ENCODE measurements around the gene FAM180B. TPM values are rescaled to one million over a fixed set of nuclear protein-coding genes. Genes with fewer than 3 reads are reported as not detected.

FAM180B gene
- polyA plus RNA-seq (2013), result 0.04 TPM in 1 of 2 replicates, not detected in the other

GRCh38 chr11:47586098-47586855 lies at the start of gene FAM180B:
Gene FAM180B, plus strand, starts transcription at chr11:47586678. Its CDS starts 91 bp downstream, at chr11:47586769.
- Histone ChIP-seq H3K9ac (ENCODE audit: low read length) (no peak within 1 kb of the TSS), H4K8ac (ENCODE audit: low read depth, low read length) (no peak within 1 kb of the TSS), H3K27me3 (ENCODE audit: insufficient read depth, low read length) (no peaks in the 10 kb centered on the region), H4K91ac (ENCODE audit: low read depth, low read length) (no peak within 1 kb of the TSS), H2BK120ac (ENCODE audit: insufficient read depth, low read length, poor library complexity) (no peak within 1 kb of the TSS), H3K14ac (ENCODE audit: low read length) (no peak within 1 kb of the TSS), H3K9me3 (ENCODE audit: insufficient read depth, low read depth, low read length) (no peaks in the 10 kb centered on the region), H4K12ac (ENCODE audit: low read depth, low read length) (no peak within 1 kb of the TSS), H3K4me2 (ENCODE audit: low read length) (no peak within 1 kb of the TSS), H3K18ac (ENCODE audit: low read length) (no peak within 1 kb of the TSS), H2BK12ac (ENCODE audit: low read length) (no peak within 1 kb of the TSS), H3K79me2 (ENCODE audit: control insufficient read depth, insufficient read depth, low read length, poor library complexity) (no peaks in the 10 kb centered on the region), H3K23ac (ENCODE audit: low read length) (no peak within 1 kb of the TSS), H2AK5ac (ENCODE audit: low read length) (no peak within 1 kb of the TSS), H2AFZ (ENCODE audit: insufficient read depth, low read length, poor library complexity) (no peak within 1 kb of the TSS), H3K4me3 (ENCODE audit: low read depth, low read length) (no peak within 1 kb of the TSS), H3K79me1 (ENCODE audit: low read length) (no peaks in the 10 kb centered on the region), H3K36me3 (ENCODE audit: control insufficient read depth in 1 of 2, insufficient read depth in 2 of 2, low read length in 2 of 2) (peaks cover 31 to 33% of the 10 kb centered on the region in 2 experiments), H3K4me1 (ENCODE audit: control insufficient read depth in 1 of 2, insufficient read depth in 2 of 2, low read length in 2 of 2) (peaks cover 4 to 6% of the 10 kb centered on the region in 2 experiments), H2BK5ac (ENCODE audit: low read depth, low read length, poor library complexity) (no peak within 1 kb of the TSS), H3K27ac (ENCODE audit: low read depth, low read length) (no peak within 1 kb of the TSS), H3K4ac (ENCODE audit: low read depth, low read length) (no peak within 1 kb of the TSS)
- WGBS (ENCODE audit: extremely low coverage, insufficient coverage, insufficient read length), result no CpG with 5 or more reads among the region's 12 CpGs
- DNase-seq, result no peak

- H4K91ac ChIP-seq (ENCODE audit: low read depth, low read length), result no peak overlapping the region
- WGBS (ENCODE audit: extremely low coverage, insufficient coverage, insufficient read length), result no CpG with 5 or more reads among the region's 3 CpGs
Observed at GRCh38 chr11:47536915-47537314, 49.6 kb upstream of the FAM180B start.

GRCh38 chr11:47538741-47539565 lies 47.5 kb upstream of the FAM180B start:
- H3K4me3 ChIP-seq (ENCODE audit: low read depth, low read length), result no peak overlapping the region
- H3K79me1 ChIP-seq (ENCODE audit: low read length), result no peaks in the 10 kb centered on the region
- DNase-seq, result no peak
- H3K4me1 ChIP-seq (ENCODE audit: control insufficient read depth in 1 of 2, insufficient read depth in 2 of 2, low read length in 2 of 2), result no peaks in the 10 kb centered on the region
- H4K8ac ChIP-seq (ENCODE audit: low read depth, low read length), result no peak overlapping the region
- H2BK5ac ChIP-seq (ENCODE audit: low read depth, low read length, poor library complexity), result no peak overlapping the region
- H3K27me3 ChIP-seq (ENCODE audit: insufficient read depth, low read length), result no peaks in the 10 kb centered on the region
- H3K14ac ChIP-seq (ENCODE audit: low read length), result no peak overlapping the region
- H3K36me3 ChIP-seq (ENCODE audit: control insufficient read depth in 1 of 2, insufficient read depth in 2 of 2, low read length in 2 of 2), result peaks cover 1 to 3% of the 10 kb centered on the region in 2 experiments
- H3K27ac ChIP-seq (ENCODE audit: low read depth, low read length), result no peak overlapping the region
- H3K79me2 ChIP-seq (ENCODE audit: control insufficient read depth, insufficient read depth, low read length, poor library complexity), result peaks cover 24% of the 10 kb centered on the region
- no peak overlapping the region for H3K9ac ChIP-seq (ENCODE audit: low read length)
- no peak overlapping the region for H4K91ac ChIP-seq (ENCODE audit: low read depth, low read length)
- no peak overlapping the region for H3K4me2 ChIP-seq (ENCODE audit: low read length)
- H2AK5ac ChIP-seq (ENCODE audit: low read length), result no peak overlapping the region
- no peak overlapping the region for H3K23ac ChIP-seq (ENCODE audit: low read length)
- H3K18ac ChIP-seq (ENCODE audit: low read length), result no peak overlapping the region
- H4K12ac ChIP-seq (ENCODE audit: low read depth, low read length), result no peak overlapping the region
- no peak overlapping the region for H2AFZ ChIP-seq (ENCODE audit: insufficient read depth, low read length, poor library complexity)
- no peak overlapping the region for H2BK120ac ChIP-seq (ENCODE audit: insufficient read depth, low read length, poor library complexity)
- H3K4ac ChIP-seq (ENCODE audit: low read depth, low read length), result peak overlapping the region; percentile 96
- H3K9me3 ChIP-seq (ENCODE audit: insufficient read depth, low read depth, low read length), result no peaks in the 10 kb centered on the region
- no CpG with 5 or more reads among the region's 10 CpGs for WGBS (ENCODE audit: extremely low coverage, insufficient coverage, insufficient read length)
- H2BK12ac ChIP-seq (ENCODE audit: low read length), result no peak overlapping the region

More at GRCh38 chr11:47536915-47537314, 49.6 kb upstream of the FAM180B start:
- Histone ChIP-seq H3K18ac (ENCODE audit: low read length) (no peak overlapping the region), H3K4me1 (ENCODE audit: control insufficient read depth in 1 of 2, insufficient read depth in 2 of 2, low read length in 2 of 2) (no peaks in the 10 kb centered on the region), H3K27ac (ENCODE audit: low read depth, low read length) (no peak overlapping the region), H3K27me3 (ENCODE audit: insufficient read depth, low read length) (no peaks in the 10 kb centered on the region), H3K14ac (ENCODE audit: low read length) (no peak overlapping the region), H2AK5ac (ENCODE audit: low read length) (no peak overlapping the region), H3K4ac (ENCODE audit: low read depth, low read length) (peak overlapping the region; percentile 62), H3K36me3 (ENCODE audit: control insufficient read depth in 1 of 2, insufficient read depth in 2 of 2, low read length in 2 of 2) (peaks cover 1 to 3% of the 10 kb centered on the region in 2 experiments), H3K4me2 (ENCODE audit: low read length) (no peak overlapping the region), H4K12ac (ENCODE audit: low read depth, low read length) (no peak overlapping the region), H3K9ac (ENCODE audit: low read length) (no peak overlapping the region), H2BK5ac (ENCODE audit: low read depth, low read length, poor library complexity) (no peak overlapping the region), H2BK12ac (ENCODE audit: low read length) (no peak overlapping the region), H3K9me3 (ENCODE audit: insufficient read depth, low read depth, low read length) (no peaks in the 10 kb centered on the region), H3K4me3 (ENCODE audit: low read depth, low read length) (no peak overlapping the region), H3K79me1 (ENCODE audit: low read length) (no peaks in the 10 kb centered on the region), H4K8ac (ENCODE audit: low read depth, low read length) (no peak overlapping the region), H2BK120ac (ENCODE audit: insufficient read depth, low read length, poor library complexity) (no peak overlapping the region), H2AFZ (ENCODE audit: insufficient read depth, low read length, poor library complexity) (no peak overlapping the region), H3K23ac (ENCODE audit: low read length) (no peak overlapping the region), H3K79me2 (ENCODE audit: control insufficient read depth, insufficient read depth, low read length, poor library complexity) (peaks cover 19% of the 10 kb centered on the region)
- DNase-seq, result no peak

GRCh38 chr11:47539681-47540039 lies 46.8 kb upstream of the FAM180B start:
- Histone ChIP-seq H2BK12ac (ENCODE audit: low read length) (no peak overlapping the region), H3K23ac (ENCODE audit: low read length) (no peak overlapping the region), H3K18ac (ENCODE audit: low read length) (no peak overlapping the region), H3K79me1 (ENCODE audit: low read length) (no peaks in the 10 kb centered on the region), H2AK5ac (ENCODE audit: low read length) (no peak overlapping the region), H2BK5ac (ENCODE audit: low read depth, low read length, poor library complexity) (no peak overlapping the region), H3K4ac (ENCODE audit: low read depth, low read length) (peak overlapping the region; percentile 95), H3K14ac (ENCODE audit: low read length) (no peak overlapping the region), H3K36me3 (ENCODE audit: control insufficient read depth in 1 of 2, insufficient read depth in 2 of 2, low read length in 2 of 2) (peaks cover 1 to 3% of the 10 kb centered on the region in 2 experiments), H2AFZ (ENCODE audit: insufficient read depth, low read length, poor library complexity) (no peak overlapping the region), H3K4me1 (ENCODE audit: control insufficient read depth in 1 of 2, insufficient read depth in 2 of 2, low read length in 2 of 2) (no peaks in the 10 kb centered on the region), H3K9me3 (ENCODE audit: insufficient read depth, low read depth, low read length) (no peaks in the 10 kb centered on the region), H3K9ac (ENCODE audit: low read length) (no peak overlapping the region), H3K27ac (ENCODE audit: low read depth, low read length) (no peak overlapping the region), H3K4me3 (ENCODE audit: low read depth, low read length) (no peak overlapping the region), H3K27me3 (ENCODE audit: insufficient read depth, low read length) (no peaks in the 10 kb centered on the region), H3K4me2 (ENCODE audit: low read length) (no peak overlapping the region), H2BK120ac (ENCODE audit: insufficient read depth, low read length, poor library complexity) (no peak overlapping the region), H4K12ac (ENCODE audit: low read depth, low read length) (no peak overlapping the region), H3K79me2 (ENCODE audit: control insufficient read depth, insufficient read depth, low read length, poor library complexity) (peaks cover 24% of the 10 kb centered on the region), H4K8ac (ENCODE audit: low read depth, low read length) (no peak overlapping the region), H4K91ac (ENCODE audit: low read depth, low read length) (no peak overlapping the region)
- no CpG with 5 or more reads among the region's 2 CpGs for WGBS (ENCODE audit: extremely low coverage, insufficient coverage, insufficient read length)
- DNase-seq, result peak in 1 of 2 donors; percentile 21
